ENCODE results near the gene OR4D9.

DNA sequence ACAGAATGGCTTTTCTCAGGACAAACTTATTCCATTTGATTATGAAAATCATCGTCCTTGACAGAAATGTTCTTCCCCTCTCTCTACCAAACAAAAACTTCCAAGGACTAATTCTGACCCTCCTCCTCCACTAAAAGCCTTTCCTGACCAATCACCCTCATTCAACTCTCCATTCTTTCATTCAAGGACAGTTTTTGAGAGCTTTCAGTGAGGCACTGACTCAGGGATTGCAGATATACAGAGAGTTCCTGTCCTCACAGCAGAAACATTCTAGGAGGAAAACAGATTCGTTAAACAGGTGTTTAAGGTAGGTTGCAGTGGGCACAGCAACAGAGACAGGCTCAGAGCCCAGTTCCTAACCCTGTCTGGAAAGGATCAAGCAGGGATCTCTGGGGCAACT is 41.5 kb downstream of the OR4D9 start:
- TF ChIP-seq ZFX (IDR thresholded peaks at IDR 0.05; ENCODE audit: borderline replicate concordance) = no peak
- TF ChIP-seq, protein P1, sequence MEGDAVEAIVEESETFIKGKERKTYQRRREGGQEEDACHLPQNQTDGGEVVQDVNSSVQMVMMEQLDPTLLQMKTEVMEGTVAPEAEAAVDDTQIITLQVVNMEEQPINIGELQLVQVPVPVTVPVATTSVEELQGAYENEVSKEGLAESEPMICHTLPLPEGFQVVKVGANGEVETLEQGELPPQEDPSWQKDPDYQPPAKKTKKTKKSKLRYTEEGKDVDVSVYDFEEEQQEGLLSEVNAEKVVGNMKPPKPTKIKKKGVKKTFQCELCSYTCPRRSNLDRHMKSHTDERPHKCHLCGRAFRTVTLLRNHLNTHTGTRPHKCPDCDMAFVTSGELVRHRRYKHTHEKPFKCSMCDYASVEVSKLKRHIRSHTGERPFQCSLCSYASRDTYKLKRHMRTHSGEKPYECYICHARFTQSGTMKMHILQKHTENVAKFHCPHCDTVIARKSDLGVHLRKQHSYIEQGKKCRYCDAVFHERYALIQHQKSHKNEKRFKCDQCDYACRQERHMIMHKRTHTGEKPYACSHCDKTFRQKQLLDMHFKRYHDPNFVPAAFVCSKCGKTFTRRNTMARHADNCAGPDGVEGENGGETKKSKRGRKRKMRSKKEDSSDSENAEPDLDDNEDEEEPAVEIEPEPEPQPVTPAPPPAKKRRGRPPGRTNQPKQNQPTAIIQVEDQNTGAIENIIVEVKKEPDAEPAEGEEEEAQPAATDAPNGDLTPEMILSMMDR (IDR thresholded peaks at IDR 0.05) = no peak

All from 22Rv1 (cell line).